SK-N-SH treated with all-trans-retinoic acid at 6 μM for 48 hours (cell line): ENCODE data around the gene SUFU.

ENCODE experiments used
- ATAC-seq: fragments of 200-7000 bp; cut with Tn5 transposase; 3 replicates; pipeline ENCODE4 v1.9.1; 2020; ENCODE audit warnings: mild to moderate bottlenecking, moderate library complexity
- ARNTL ChIP-seq: fragments of 450-650 bp; formaldehyde crosslinking; IDR thresholded peaks from 2 replicates; pipeline ENCODE4 v1.5.0; 2020; ENCODE audit warnings: low read depth, mild to moderate bottlenecking, moderate library complexity, borderline replicate concordance
- BACH2 ChIP-seq: fragments of 250-450 bp; sonication (Bioruptor Pico); IDR thresholded peaks from 2 replicates; pipeline ENCODE4 v1.9.0; 2021; ENCODE audit warnings: mild to moderate bottlenecking, borderline replicate concordance
- CREB5 ChIP-seq: fragments of 250-450 bp; sonication (Bioruptor Pico); IDR thresholded peaks from 2 replicates; pipeline ENCODE4 v1.5.1; 2020; ENCODE audit warnings: low read depth, mild to moderate bottlenecking, moderate library complexity
- CSDC2 ChIP-seq: fragments of 250-450 bp; sonication (Bioruptor Pico); IDR thresholded peaks from 2 replicates; pipeline ENCODE4 v1.5.0; 2020; ENCODE audit warnings: mild to moderate bottlenecking, moderate library complexity
- CSRNP3 ChIP-seq: fragments of 250-450 bp; sonication (Bioruptor Pico); IDR thresholded peaks from 2 replicates; pipeline ENCODE4 v1.5.1; 2021; ENCODE audit warnings: mild to moderate bottlenecking, moderate library complexity
- ESRRG ChIP-seq: fragments of 250-450 bp; sonication (Bioruptor Pico); IDR thresholded peaks from 2 replicates; pipeline ENCODE4 v1.6.1; 2021; ENCODE audit warnings: mild to moderate bottlenecking
- GLIS3 ChIP-seq: fragments of 250-450 bp; sonication (Bioruptor Pico); IDR thresholded peaks from 2 replicates; pipeline ENCODE4 v1.5.0; 2020; ENCODE audit warnings: mild to moderate bottlenecking, moderate library complexity
- ISL1 ChIP-seq: fragments of 250-450 bp; sonication (Bioruptor Pico); IDR thresholded peaks from 2 replicates; pipeline ENCODE4 v2.1.2; 2022; ENCODE audit warnings: mild to moderate bottlenecking, moderate library complexity
- OSR1 ChIP-seq: fragments of 250-450 bp; sonication (Bioruptor Pico); IDR thresholded peaks from 2 replicates; pipeline ENCODE4 v1.8.0; 2022; ENCODE audit warnings: moderate library complexity, mild to moderate bottlenecking, inconsistent platforms
- PATZ1 ChIP-seq: fragments of 250-450 bp; sonication (Bioruptor Pico); IDR thresholded peaks from 2 replicates; pipeline ENCODE4 v1.8.0; 2020; ENCODE audit warnings: mild to moderate bottlenecking, moderate library complexity, borderline replicate concordance
- POU6F1 ChIP-seq: fragments of 250-450 bp; sonication (Bioruptor Pico); IDR thresholded peaks from 2 replicates; pipeline ENCODE4 v1.8.0; 2021; ENCODE audit warnings: low read depth, mild to moderate bottlenecking, moderate library complexity, borderline replicate concordance
- PPARA ChIP-seq: fragments of 250-450 bp; sonication (Bioruptor Pico); IDR thresholded peaks from 2 replicates; pipeline ENCODE4 v1.5.0; 2020; ENCODE audit warnings: mild to moderate bottlenecking, borderline replicate concordance
- RARB ChIP-seq: fragments of 250-450 bp; sonication (Bioruptor Pico); IDR thresholded peaks from 2 replicates; pipeline ENCODE4 v1.8.0; 2021; ENCODE audit warnings: mild to moderate bottlenecking, moderate library complexity
- SNAI2 ChIP-seq: fragments of 250-450 bp; sonication (Bioruptor Pico); IDR thresholded peaks from 2 replicates; pipeline ENCODE4 v1.5.0; 2020; ENCODE audit warnings: mild to moderate bottlenecking, moderate library complexity
- TOX ChIP-seq: fragments of 250-450 bp; sonication (Bioruptor Pico); IDR thresholded peaks from 2 replicates; pipeline ENCODE4 v1.8.0; 2021; ENCODE audit warnings: mild to moderate bottlenecking, moderate library complexity, borderline replicate concordance
- ZC3H10 ChIP-seq: fragments of 250-450 bp; sonication (Bioruptor Pico); IDR thresholded peaks from 2 replicates; pipeline ENCODE4 v1.5.1; 2021; ENCODE audit warnings: mild to moderate bottlenecking, moderate library complexity
- ZFP3 ChIP-seq: fragments of 250-450 bp; sonication (Bioruptor Pico); IDR thresholded peaks from 2 replicates; pipeline ENCODE4 v1.5.0; 2020; ENCODE audit warnings: mild to moderate bottlenecking, moderate library complexity
- ZFP30 ChIP-seq: fragments of 450-650 bp; formaldehyde crosslinking; IDR thresholded peaks from 2 replicates; pipeline ENCODE4 v1.5.0; 2022; ENCODE audit warnings: mild to moderate bottlenecking, moderate library complexity
- ZNF565 ChIP-seq: fragments of 450-650 bp; formaldehyde crosslinking; conservative IDR thresholded peaks from 2 replicates; pipeline ENCODE4 v1.5.0; 2020; ENCODE audit warnings: low read depth, mild to moderate bottlenecking, moderate library complexity
- ZNF70 ChIP-seq: fragments of 450-650 bp; formaldehyde crosslinking; IDR thresholded peaks from 2 replicates; pipeline ENCODE4 v1.5.0; 2020; ENCODE audit warnings: mild to moderate bottlenecking, moderate library complexity
- ZNF8 ChIP-seq: fragments of 450-650 bp; formaldehyde crosslinking; IDR thresholded peaks from 2 replicates; pipeline ENCODE4 v1.5.0; 2020; ENCODE audit warnings: mild to moderate bottlenecking, moderate library complexity

Gene SUFU

GRCh38 chr10:102656026-102656425 is 152.3 kb downstream of the SUFU start:
- no peak for ATAC-seq
- TF ChIP-seq GLIS3 (CRISPR knock-in tag) (no peak), PATZ1 (no peak), RARB (CRISPR knock-in tag) (no peak), OSR1 (CRISPR knock-in tag) (no peak), ZFP3 (CRISPR knock-in tag) (no peak), SNAI2 (CRISPR knock-in tag) (no peak), ZFP30 (CRISPR knock-in tag) (no peak), ARNTL (CRISPR knock-in tag) (no peak), ZNF565 (CRISPR knock-in tag) (no peak), ZNF70 (CRISPR knock-in tag) (no peak), BACH2 (CRISPR knock-in tag) (no peak), ISL1 (no peak), POU6F1 (CRISPR knock-in tag) (no peak), TOX (CRISPR knock-in tag) (no peak), ZNF8 (CRISPR knock-in tag) (no peak), ESRRG (CRISPR knock-in tag) (no peak), CSDC2 (CRISPR knock-in tag) (no peak)

GRCh38 chr10:102656791-102657371 is 153.1 kb downstream of the SUFU start:
- TF ChIP-seq BACH2 (CRISPR knock-in tag) = no peak
- TF ChIP-seq ISL1 = no peak
- no peak for TF ChIP-seq TOX (CRISPR knock-in tag)
- no peak for TF ChIP-seq ESRRG (CRISPR knock-in tag)
- TF ChIP-seq CSDC2 (CRISPR knock-in tag) = no peak
- no peak for TF ChIP-seq ZFP30 (CRISPR knock-in tag)
- no peak for TF ChIP-seq ZC3H10 (CRISPR knock-in tag)
- TF ChIP-seq ARNTL (CRISPR knock-in tag) = no peak
- no peak for TF ChIP-seq PPARA (CRISPR knock-in tag)
- no peak for TF ChIP-seq ZFP3 (CRISPR knock-in tag)
- no peak for TF ChIP-seq CSRNP3 (CRISPR knock-in tag)
- TF ChIP-seq GLIS3 (CRISPR knock-in tag) = no peak
- no peak for TF ChIP-seq ZNF70 (CRISPR knock-in tag)
- no peak for TF ChIP-seq OSR1 (CRISPR knock-in tag)
- no peak for TF ChIP-seq CREB5 (CRISPR knock-in tag)
- no peak for TF ChIP-seq PATZ1
- no peak for ATAC-seq

GRCh38 chr10:102657451-102657850 is 153.7 kb downstream of the SUFU start:
- TF ChIP-seq ZFP3 (CRISPR knock-in tag) (no peak), CSDC2 (CRISPR knock-in tag) (no peak), ZNF8 (CRISPR knock-in tag) (no peak), CREB5 (CRISPR knock-in tag) (no peak), SNAI2 (CRISPR knock-in tag) (no peak)
- no peak for ATAC-seq
